Measurements from ENCODE around the gene GRIN2C.

DNA sequence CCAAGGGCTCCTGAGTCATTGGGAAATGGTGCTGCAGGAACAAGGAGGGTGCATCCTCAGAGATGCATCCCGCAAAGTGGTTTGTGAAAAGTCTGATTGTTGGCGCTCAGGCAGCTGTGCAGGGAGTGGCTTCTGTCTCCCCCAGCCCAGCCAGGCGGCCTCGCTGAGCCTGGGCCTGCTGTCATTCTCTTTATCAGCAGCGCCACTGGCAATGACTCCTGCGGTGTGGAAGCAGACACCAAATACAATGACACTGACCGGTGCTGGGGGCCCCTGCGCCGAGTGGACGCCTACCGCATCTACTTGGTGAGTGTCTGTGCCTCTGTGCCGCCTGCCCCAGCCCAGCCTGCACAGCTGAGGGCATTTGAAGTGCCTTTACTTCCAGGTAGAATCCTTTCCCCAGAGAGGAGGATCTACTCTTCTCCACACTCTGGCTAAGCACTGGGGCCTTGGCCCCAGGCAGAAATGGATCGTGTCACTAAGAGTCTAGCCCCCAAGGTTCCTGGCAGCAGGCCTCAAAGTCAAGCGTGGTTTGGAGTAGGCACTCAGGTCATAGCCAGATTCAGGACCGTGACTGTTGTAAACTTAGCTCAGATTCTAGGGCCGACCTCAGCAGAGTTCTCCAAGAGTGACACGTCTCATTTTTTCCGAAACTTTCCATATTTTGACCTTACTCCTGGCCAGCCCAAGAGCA, 64.2 kb downstream of the GRIN2C start:
- TF ChIP-seq, protein P1, sequence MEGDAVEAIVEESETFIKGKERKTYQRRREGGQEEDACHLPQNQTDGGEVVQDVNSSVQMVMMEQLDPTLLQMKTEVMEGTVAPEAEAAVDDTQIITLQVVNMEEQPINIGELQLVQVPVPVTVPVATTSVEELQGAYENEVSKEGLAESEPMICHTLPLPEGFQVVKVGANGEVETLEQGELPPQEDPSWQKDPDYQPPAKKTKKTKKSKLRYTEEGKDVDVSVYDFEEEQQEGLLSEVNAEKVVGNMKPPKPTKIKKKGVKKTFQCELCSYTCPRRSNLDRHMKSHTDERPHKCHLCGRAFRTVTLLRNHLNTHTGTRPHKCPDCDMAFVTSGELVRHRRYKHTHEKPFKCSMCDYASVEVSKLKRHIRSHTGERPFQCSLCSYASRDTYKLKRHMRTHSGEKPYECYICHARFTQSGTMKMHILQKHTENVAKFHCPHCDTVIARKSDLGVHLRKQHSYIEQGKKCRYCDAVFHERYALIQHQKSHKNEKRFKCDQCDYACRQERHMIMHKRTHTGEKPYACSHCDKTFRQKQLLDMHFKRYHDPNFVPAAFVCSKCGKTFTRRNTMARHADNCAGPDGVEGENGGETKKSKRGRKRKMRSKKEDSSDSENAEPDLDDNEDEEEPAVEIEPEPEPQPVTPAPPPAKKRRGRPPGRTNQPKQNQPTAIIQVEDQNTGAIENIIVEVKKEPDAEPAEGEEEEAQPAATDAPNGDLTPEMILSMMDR (conservative IDR thresholded peaks at IDR 0.05; ENCODE audit: low read depth, low read length): no peak
- TF ChIP-seq, protein P2, sequence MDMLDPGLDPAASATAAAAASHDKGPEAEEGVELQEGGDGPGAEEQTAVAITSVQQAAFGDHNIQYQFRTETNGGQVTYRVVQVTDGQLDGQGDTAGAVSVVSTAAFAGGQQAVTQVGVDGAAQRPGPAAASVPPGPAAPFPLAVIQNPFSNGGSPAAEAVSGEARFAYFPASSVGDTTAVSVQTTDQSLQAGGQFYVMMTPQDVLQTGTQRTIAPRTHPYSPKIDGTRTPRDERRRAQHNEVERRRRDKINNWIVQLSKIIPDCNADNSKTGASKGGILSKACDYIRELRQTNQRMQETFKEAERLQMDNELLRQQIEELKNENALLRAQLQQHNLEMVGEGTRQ (IDR thresholded peaks at IDR 0.05; ENCODE audit: low read depth, low read length): no peak
- no peak for TF ChIP-seq POLR2A (IDR thresholded peaks at IDR 0.05; ENCODE audit: low read depth, low read length)
- no peak for TF ChIP-seq FOS (IDR thresholded peaks at IDR 0.05; ENCODE audit: low read depth, low read length)
- TF ChIP-seq CEBPB (IDR thresholded peaks at IDR 0.05; ENCODE audit: low read depth, low read length): no peak
- TF ChIP-seq RCOR1 (IDR thresholded peaks at IDR 0.05; ENCODE audit: insufficient replicate concordance, low read length): no peak
- no peak for TF ChIP-seq NFE2L2 (IDR thresholded peaks at IDR 0.05; ENCODE audit: low read depth, low read length)
- no peak for TF ChIP-seq MXI1 (IDR thresholded peaks at IDR 0.05; ENCODE audit: borderline replicate concordance, low read depth, low read length)
- TF ChIP-seq RAD21 (IDR thresholded peaks at IDR 0.05; ENCODE audit: low read length): no peak

Measured in IMR-90 (cell line).